Liver (tissue), 9 donors: Measurements from ENCODE around the gene ZKSCAN5. TPM values are rescaled to one million over a fixed set of nuclear protein-coding genes. Genes with fewer than 3 reads are reported as not detected.

Source experiments
- DNase-seq: peaks from one replicate; pipeline ENCODE4 v3.0.0-alpha.2; 2017; ENCODE audit warnings: low spot score
- H3K27ac ChIP-seq, 2 donors: one replicate each; pipeline ENCODE4 v1.7.0; 2013; ENCODE audit warnings: inconsistent platforms in 2 of 2, low read length in 2 of 2, control low read depth in 1 of 2, low read depth in 1 of 2, mild to moderate bottlenecking in 1 of 2
- H3K27me3 ChIP-seq, 4 donors: one replicate each; pipeline versions ENCODE4 v1.6.1 to v1.7.0; 2013; ENCODE audit warnings: low read length in 3 of 4, inconsistent platforms in 1 of 4, mild to moderate bottlenecking in 1 of 4, moderate library complexity in 1 of 4; ENCODE audit not compliant: control insufficient read depth in 4 of 4, insufficient read depth in 4 of 4
- H3K36me3 ChIP-seq, 4 donors: one replicate each; pipeline versions ENCODE4 v1.6.1 to v1.7.0; 2013; ENCODE audit warnings: low read length in 3 of 4, mild to moderate bottlenecking in 3 of 4, low read depth in 1 of 4, moderate library complexity in 1 of 4; ENCODE audit not compliant: control insufficient read depth in 4 of 4, insufficient read depth in 3 of 4
- H3K4me1 ChIP-seq, 4 donors: one replicate each; pipeline versions ENCODE4 v1.6.1 to v1.7.0; 2013; ENCODE audit warnings: low read length in 3 of 4, mild to moderate bottlenecking in 3 of 4, moderate library complexity in 1 of 4; ENCODE audit not compliant: control insufficient read depth in 4 of 4, insufficient read depth in 4 of 4
- H3K4me3 ChIP-seq, 3 donors: one replicate each; pipeline versions ENCODE4 v1.6.1 to v1.7.0; 2013; ENCODE audit warnings: low read length in 3 of 3, control low read depth in 1 of 3, low read depth in 1 of 3, mild to moderate bottlenecking in 1 of 3
- H3K9ac ChIP-seq, 2 donors: one replicate each; pipeline ENCODE4 v1.7.0; 2013; ENCODE audit warnings: low read length in 2 of 2, mild to moderate bottlenecking in 2 of 2, moderate library complexity in 2 of 2, control low read depth in 1 of 2, low read depth in 1 of 2
- H3K9me3 ChIP-seq, 4 donors: one replicate each; pipeline versions ENCODE4 v1.6.1 to v1.7.0; 2013; ENCODE audit warnings: low read length in 3 of 4; ENCODE audit not compliant: control insufficient read depth in 4 of 4
- EGR1 ChIP-seq, 2 donors: IDR thresholded peaks; 2 replicates each; pipeline ENCODE4 v1.6.1; 2016 to 2018; ENCODE audit warnings: antibody characterized with exemption in 2 of 2, low read depth in 2 of 2
- FOXA1 ChIP-seq: IDR thresholded peaks from 2 replicates; pipeline ENCODE4 v1.6.1; 2016; ENCODE audit warnings: antibody characterized with exemption
- FOXA2 ChIP-seq: IDR thresholded peaks from 2 replicates; pipeline ENCODE4 v1.6.1; 2016; ENCODE audit warnings: antibody characterized with exemption
- GABPA ChIP-seq, 2 donors: IDR thresholded peaks in 1 of 2; conservative IDR thresholded peaks in 1 of 2; 2 replicates each; pipeline ENCODE4 v1.6.1; 2016; ENCODE audit warnings: antibody characterized with exemption in 2 of 2, mild to moderate bottlenecking in 1 of 2, moderate library complexity in 1 of 2
- HNF4A ChIP-seq, 2 donors: conservative IDR thresholded peaks; 2 replicates each; pipeline ENCODE4 v1.6.1; 2016; ENCODE audit warnings: antibody characterized with exemption in 2 of 2, mild to moderate bottlenecking in 2 of 2
- HNF4G ChIP-seq: IDR thresholded peaks from 2 replicates; pipeline ENCODE4 v1.6.1; 2016; ENCODE audit warnings: antibody characterized with exemption
- JUND ChIP-seq, 2 donors: IDR thresholded peaks; 2 replicates each; pipeline ENCODE4 v1.6.1; 2016; ENCODE audit warnings: antibody characterized with exemption in 2 of 2
- NR2F2 ChIP-seq: IDR thresholded peaks from 2 replicates; pipeline ENCODE4 v1.6.1; 2016; ENCODE audit warnings: antibody characterized with exemption
- RAD21 ChIP-seq, 2 donors: IDR thresholded peaks; 2 replicates each; pipeline ENCODE4 v1.6.1; 2016; ENCODE audit warnings: antibody characterized with exemption in 2 of 2, mild to moderate bottlenecking in 2 of 2
- RXRA ChIP-seq, 2 donors: IDR thresholded peaks; 2 replicates each; pipeline ENCODE4 v1.6.1; 2017 to 2018; ENCODE audit warnings: antibody characterized with exemption in 2 of 2, mild to moderate bottlenecking in 1 of 2
- SP1 ChIP-seq: IDR thresholded peaks from 2 replicates; pipeline ENCODE4 v1.6.1; 2018; ENCODE audit warnings: antibody characterized with exemption, mild to moderate bottlenecking
- TAF1 ChIP-seq: conservative IDR thresholded peaks from 2 replicates; pipeline ENCODE4 v1.6.1; 2016; ENCODE audit warnings: antibody characterized with exemption, mild to moderate bottlenecking
- YY1 ChIP-seq: IDR thresholded peaks from 2 replicates; pipeline ENCODE4 v1.6.1; 2016; ENCODE audit warnings: antibody characterized with exemption, mild to moderate bottlenecking
- whole genome bisulfite sequencing: extraction: QIAGEN DNeasy Blood & Tissue Kit; methylation state at CpG from one replicate; pipeline ENCODE4 v1.1.7; 2013; 5-methylcytosine and 5-hydroxymethylcytosine counted together
- polyA plus RNA-seq, 2 donors: library from polyadenylated mRNA; stranded (reverse) in 1 of 2; unstranded in 1 of 2; fragments of 200-250 nt in 1 of 2; fragments of >200 nt in 1 of 2; fragmentation: Nextera tagmentation in 1 of 2; extraction: Ambion mirVana in 1 of 2; gene quantifications; one replicate each; pipeline versions ENCODE4 v1.2.1 to v1.2.3, GENCODE V29; 2013 to 2015
- total RNA-seq, 2 donors: library from RNA; depleted of rRNA; stranded (reverse); fragments of >200 nt; gene quantifications; one replicate each; pipeline ENCODE4 v1.2.3, GENCODE V29; 2014
- TF ChIP-seq, protein P1 (sequence below): IDR thresholded peaks from 2 replicates; pipeline ENCODE4 v1.6.1; 2016; ENCODE audit warnings: antibody characterized with exemption
- TF ChIP-seq, protein P2 (sequence below): IDR thresholded peaks from 2 replicates; pipeline ENCODE4 v1.6.1; 2016; ENCODE audit warnings: antibody characterized with exemption
- TF ChIP-seq, protein P3 (sequence below): IDR thresholded peaks from 2 replicates; pipeline ENCODE4 v1.6.1; 2016; ENCODE audit warnings: antibody characterized with exemption
- TF ChIP-seq, protein P4 (sequence below): IDR thresholded peaks from 2 replicates; pipeline ENCODE4 v1.6.1; 2016; ENCODE audit warnings: antibody characterized with exemption, mild to moderate bottlenecking
- TF ChIP-seq, protein P5 (sequence below): fragments of 150-350 bp; IDR thresholded peaks from 2 replicates; pipeline ENCODE4 v1.5.1; 2017; ENCODE audit warnings: improper control_type of control experiment, low read depth, low read length; ENCODE audit not compliant: missing input control
- donor health status: healthy.
- donor health status: healthy.
- donor health status: healthy.
- donor health status: healthy.
- donor health status: healthy.

ZKSCAN5 gene
- total and polyA plus RNA-seq, 4 donors = 1.7 to 5.4 (median 3.4) TPM

DNA sequence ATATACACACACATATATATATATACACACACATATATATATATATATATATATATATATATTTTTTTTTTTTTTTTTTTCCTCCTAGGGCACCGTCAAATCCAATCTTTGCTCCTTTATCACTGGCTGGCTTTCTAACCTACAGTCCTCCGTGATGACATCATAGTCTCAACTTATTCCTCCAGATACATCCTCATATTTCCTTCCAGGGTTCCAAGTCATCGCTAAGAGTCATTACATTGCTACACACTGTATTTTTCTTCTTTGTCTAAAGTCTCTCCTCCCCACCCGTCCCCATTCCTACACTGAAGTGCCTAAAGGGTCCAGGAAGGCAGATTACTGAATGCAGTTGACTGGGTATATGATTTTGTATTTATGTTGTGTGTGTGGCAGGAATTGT lies 48.6 kb downstream of the ZKSCAN5 start:
- H3K36me3 ChIP-seq = peaks cover 0 to 10% (median 7%) of the 10 kb centered on the region in 4 donors
- no peak for TF ChIP-seq YY1
- TF ChIP-seq, protein P1, sequence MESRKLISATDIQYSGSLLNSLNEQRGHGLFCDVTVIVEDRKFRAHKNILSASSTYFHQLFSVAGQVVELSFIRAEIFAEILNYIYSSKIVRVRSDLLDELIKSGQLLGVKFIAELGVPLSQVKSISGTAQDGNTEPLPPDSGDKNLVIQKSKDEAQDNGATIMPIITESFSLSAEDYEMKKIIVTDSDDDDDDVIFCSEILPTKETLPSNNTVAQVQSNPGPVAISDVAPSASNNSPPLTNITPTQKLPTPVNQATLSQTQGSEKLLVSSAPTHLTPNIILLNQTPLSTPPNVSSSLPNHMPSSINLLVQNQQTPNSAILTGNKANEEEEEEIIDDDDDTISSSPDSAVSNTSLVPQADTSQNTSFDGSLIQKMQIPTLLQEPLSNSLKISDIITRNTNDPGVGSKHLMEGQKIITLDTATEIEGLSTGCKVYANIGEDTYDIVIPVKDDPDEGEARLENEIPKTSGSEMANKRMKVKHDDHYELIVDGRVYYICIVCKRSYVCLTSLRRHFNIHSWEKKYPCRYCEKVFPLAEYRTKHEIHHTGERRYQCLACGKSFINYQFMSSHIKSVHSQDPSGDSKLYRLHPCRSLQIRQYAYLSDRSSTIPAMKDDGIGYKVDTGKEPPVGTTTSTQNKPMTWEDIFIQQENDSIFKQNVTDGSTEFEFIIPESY = no peak
- WGBS = 94% methylated on average over 4 of the region's 4 CpGs
- no peak overlapping the region for H3K9ac ChIP-seq
- H3K4me1 ChIP-seq = peaks cover 0 to 29% (median 20%) of the 10 kb centered on the region in 4 donors
- no peak overlapping the region for H3K27ac ChIP-seq
- H3K27me3 ChIP-seq = no peaks in the 10 kb centered on the region
- no peak overlapping the region for H3K4me3 ChIP-seq
- DNase-seq = no peak
- peaks cover 0 to 3% (median 1%) of the 10 kb centered on the region in 4 donors for H3K9me3 ChIP-seq

DNA sequence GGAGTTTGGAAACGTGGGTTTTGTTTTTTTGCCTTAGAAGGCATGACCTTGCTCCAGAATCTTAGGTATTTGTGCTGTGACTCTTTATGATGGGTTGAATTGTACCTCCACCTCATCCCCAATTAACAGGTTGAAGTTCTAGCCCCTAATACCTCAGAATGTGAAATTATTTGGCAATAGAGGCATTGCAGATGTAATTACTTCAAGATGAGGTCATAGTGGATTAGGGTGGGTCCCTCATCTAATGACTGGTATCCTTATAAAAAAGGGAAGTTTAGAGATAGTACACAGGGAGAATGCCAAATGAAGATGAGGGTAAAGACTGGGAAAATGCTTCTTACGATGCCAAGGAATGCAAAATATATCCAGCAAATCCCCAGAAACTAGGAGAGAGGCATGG lies 50.5 kb downstream of the ZKSCAN5 start:
- H3K9ac ChIP-seq = no peak overlapping the region
- 75% methylated on average over 2 of the region's 2 CpGs for WGBS
- no peak for TF ChIP-seq JUND (IDR thresholded peaks at IDR 0.05)
- TF ChIP-seq HNF4A (conservative IDR thresholded peaks at IDR 0.05) = no peak
- no peak for TF ChIP-seq HNF4G
- no peak for TF ChIP-seq FOXA1
- TF ChIP-seq, protein P1 = no peak
- TF ChIP-seq SP1 = no peak
- no peak for TF ChIP-seq RXRA (IDR thresholded peaks at IDR 0.05)
- no peak for TF ChIP-seq RAD21 (IDR thresholded peaks at IDR 0.05)
- no peak for TF ChIP-seq NR2F2
- no peak for TF ChIP-seq TAF1
- TF ChIP-seq, protein P2, sequence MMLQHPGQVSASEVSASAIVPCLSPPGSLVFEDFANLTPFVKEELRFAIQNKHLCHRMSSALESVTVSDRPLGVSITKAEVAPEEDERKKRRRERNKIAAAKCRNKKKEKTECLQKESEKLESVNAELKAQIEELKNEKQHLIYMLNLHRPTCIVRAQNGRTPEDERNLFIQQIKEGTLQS = no peak
- no peak for TF ChIP-seq EGR1 (IDR thresholded peaks at IDR 0.05; ENCODE audit: low read depth in 2 of 2)
- no peak for TF ChIP-seq YY1
- no peak for TF ChIP-seq GABPA (IDR thresholded peaks at IDR 0.05 in 1 of 2, conservative IDR thresholded peaks at IDR 0.05 in 1 of 2)
- TF ChIP-seq, protein P3, sequence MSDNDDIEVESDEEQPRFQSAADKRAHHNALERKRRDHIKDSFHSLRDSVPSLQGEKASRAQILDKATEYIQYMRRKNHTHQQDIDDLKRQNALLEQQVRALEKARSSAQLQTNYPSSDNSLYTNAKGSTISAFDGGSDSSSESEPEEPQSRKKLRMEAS = no peak
- TF ChIP-seq FOXA2 = no peak
- TF ChIP-seq, protein P4, sequence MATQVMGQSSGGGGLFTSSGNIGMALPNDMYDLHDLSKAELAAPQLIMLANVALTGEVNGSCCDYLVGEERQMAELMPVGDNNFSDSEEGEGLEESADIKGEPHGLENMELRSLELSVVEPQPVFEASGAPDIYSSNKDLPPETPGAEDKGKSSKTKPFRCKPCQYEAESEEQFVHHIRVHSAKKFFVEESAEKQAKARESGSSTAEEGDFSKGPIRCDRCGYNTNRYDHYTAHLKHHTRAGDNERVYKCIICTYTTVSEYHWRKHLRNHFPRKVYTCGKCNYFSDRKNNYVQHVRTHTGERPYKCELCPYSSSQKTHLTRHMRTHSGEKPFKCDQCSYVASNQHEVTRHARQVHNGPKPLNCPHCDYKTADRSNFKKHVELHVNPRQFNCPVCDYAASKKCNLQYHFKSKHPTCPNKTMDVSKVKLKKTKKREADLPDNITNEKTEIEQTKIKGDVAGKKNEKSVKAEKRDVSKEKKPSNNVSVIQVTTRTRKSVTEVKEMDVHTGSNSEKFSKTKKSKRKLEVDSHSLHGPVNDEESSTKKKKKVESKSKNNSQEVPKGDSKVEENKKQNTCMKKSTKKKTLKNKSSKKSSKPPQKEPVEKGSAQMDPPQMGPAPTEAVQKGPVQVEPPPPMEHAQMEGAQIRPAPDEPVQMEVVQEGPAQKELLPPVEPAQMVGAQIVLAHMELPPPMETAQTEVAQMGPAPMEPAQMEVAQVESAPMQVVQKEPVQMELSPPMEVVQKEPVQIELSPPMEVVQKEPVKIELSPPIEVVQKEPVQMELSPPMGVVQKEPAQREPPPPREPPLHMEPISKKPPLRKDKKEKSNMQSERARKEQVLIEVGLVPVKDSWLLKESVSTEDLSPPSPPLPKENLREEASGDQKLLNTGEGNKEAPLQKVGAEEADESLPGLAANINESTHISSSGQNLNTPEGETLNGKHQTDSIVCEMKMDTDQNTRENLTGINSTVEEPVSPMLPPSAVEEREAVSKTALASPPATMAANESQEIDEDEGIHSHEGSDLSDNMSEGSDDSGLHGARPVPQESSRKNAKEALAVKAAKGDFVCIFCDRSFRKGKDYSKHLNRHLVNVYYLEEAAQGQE = no peak
- TF ChIP-seq, protein P5, sequence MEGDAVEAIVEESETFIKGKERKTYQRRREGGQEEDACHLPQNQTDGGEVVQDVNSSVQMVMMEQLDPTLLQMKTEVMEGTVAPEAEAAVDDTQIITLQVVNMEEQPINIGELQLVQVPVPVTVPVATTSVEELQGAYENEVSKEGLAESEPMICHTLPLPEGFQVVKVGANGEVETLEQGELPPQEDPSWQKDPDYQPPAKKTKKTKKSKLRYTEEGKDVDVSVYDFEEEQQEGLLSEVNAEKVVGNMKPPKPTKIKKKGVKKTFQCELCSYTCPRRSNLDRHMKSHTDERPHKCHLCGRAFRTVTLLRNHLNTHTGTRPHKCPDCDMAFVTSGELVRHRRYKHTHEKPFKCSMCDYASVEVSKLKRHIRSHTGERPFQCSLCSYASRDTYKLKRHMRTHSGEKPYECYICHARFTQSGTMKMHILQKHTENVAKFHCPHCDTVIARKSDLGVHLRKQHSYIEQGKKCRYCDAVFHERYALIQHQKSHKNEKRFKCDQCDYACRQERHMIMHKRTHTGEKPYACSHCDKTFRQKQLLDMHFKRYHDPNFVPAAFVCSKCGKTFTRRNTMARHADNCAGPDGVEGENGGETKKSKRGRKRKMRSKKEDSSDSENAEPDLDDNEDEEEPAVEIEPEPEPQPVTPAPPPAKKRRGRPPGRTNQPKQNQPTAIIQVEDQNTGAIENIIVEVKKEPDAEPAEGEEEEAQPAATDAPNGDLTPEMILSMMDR = no peak
- H3K4me1 ChIP-seq = peaks cover 1 to 29% (median 22%) of the 10 kb centered on the region in 4 donors
- H3K27me3 ChIP-seq = no peaks in the 10 kb centered on the region
- no peak for DNase-seq
- H3K36me3 ChIP-seq = peaks cover 0 to 4% (median 3%) of the 10 kb centered on the region in 4 donors
- no peak overlapping the region for H3K27ac ChIP-seq
- no peaks in the 10 kb centered on the region for H3K9me3 ChIP-seq
- H3K4me3 ChIP-seq = no peak overlapping the region
